GM12878 (cell line): ENCODE results near the gene ORAI1. TPM values are rescaled to one million over a fixed set of nuclear protein-coding genes. Genes with fewer than 3 reads are reported as not detected.

ENCODE experiments used
- ATAC-seq: fragments of 200-7000 bp; cut with Tn5 transposase; 3 replicates; pipeline ENCODE4 v1.9.1; 2020; ENCODE audit warnings: mild to moderate bottlenecking, moderate library complexity
- BruUV-seq: library from RNA; stranded (reverse); fragments of 400-500 nt; replicated peaks from 2 replicates; lab custom pipeline; 2021; lab: Mats Ljungman, UMichigan
- CTCF ChIA-PET: fragments of 300-600 bp; sonication (Branson Sonifier 250); formaldehyde crosslinking; extraction: SDS; loops from one replicate; lab custom pipeline; 2021; ENCODE audit warnings: inconsistent platforms; lab: Yijun Ruan, JAX
- POLR2A ChIA-PET: fragments of 350-600 bp; formaldehyde crosslinking; extraction: SDS; loops from one replicate; lab custom pipeline; 2021; ENCODE audit warnings: inconsistent platforms; lab: Charles Lee
- RAD21 ChIA-PET: fragments of 300-600 bp; sonication (Branson Sonifier 250); formaldehyde crosslinking; loops from one replicate; lab custom pipeline; 2023; ENCODE audit warnings: antibody characterized with exemption; ENCODE audit not compliant: unreplicated experiment; lab: Charles Lee
- SMC1A ChIA-PET: fragments of 300-600 bp; sonication (Branson Sonifier 250); formaldehyde crosslinking; loops from one replicate; lab custom pipeline; 2023; ENCODE audit not compliant: unreplicated experiment, uncharacterized antibody; lab: Charles Lee
- DNase-seq: peaks from one replicate; pipeline ENCODE4 v3.0.0-alpha.2; 2011; ENCODE audit warnings: low read depth, low spot score
- FAIRE-seq: peaks from 3 replicates; lab custom pipeline; 2011; peaks lifted over from hg19 to GRCh38; lab: Jason Lieb, UNC
- H2AFZ ChIP-seq: 2 replicates; pipeline ENCODE4 v1.6.0; 2011; ENCODE audit warnings: low read depth, low read length, control low read depth; ENCODE audit not compliant: control insufficient read depth
- H3K27ac ChIP-seq: 2 replicates; pipeline ENCODE4 v1.5.1; 2011; ENCODE audit warnings: control low read depth; ENCODE audit not compliant: control insufficient read depth, insufficient read depth
- H3K27me3 ChIP-seq, 2 experiments: replicated peaks in 1 of 2; 2 replicates each; pipeline versions ENCODE4 v1.6.0 to v1.6.1; 2011; ENCODE audit warnings: low read length in 1 of 2; ENCODE audit not compliant: control insufficient read depth in 2 of 2, insufficient read depth in 2 of 2
- H3K36me3 ChIP-seq, 2 experiments: 2 replicates each; pipeline ENCODE4 v1.5.1; 2011; ENCODE audit warnings: low read length in 1 of 2; ENCODE audit not compliant: control insufficient read depth in 2 of 2, insufficient read depth in 2 of 2
- H3K4me1 ChIP-seq: 2 replicates; pipeline ENCODE4 v1.6.1; 2011; ENCODE audit warnings: mild to moderate bottlenecking, low read length, moderate library complexity, mixed read lengths; ENCODE audit not compliant: control insufficient read depth, insufficient read depth
- H3K4me2 ChIP-seq: 2 replicates; pipeline ENCODE4 v1.6.0; 2011; ENCODE audit warnings: control low read depth; ENCODE audit not compliant: control insufficient read depth, insufficient read depth
- H3K4me3 ChIP-seq: fragments of 200-600 bp; sonication (generic); 2 replicates; pipeline ENCODE4 v1.5.1; 2016
- H3K79me2 ChIP-seq: 2 replicates; pipeline ENCODE4 v1.6.0; 2011; ENCODE audit warnings: low read length; ENCODE audit not compliant: control insufficient read depth, insufficient read depth
- H3K9ac ChIP-seq: 2 replicates; pipeline ENCODE4 v1.8.0; 2011; ENCODE audit warnings: low read length, control low read depth, mixed read lengths; ENCODE audit not compliant: control insufficient read depth, insufficient read depth
- H3K9me3 ChIP-seq: replicated peaks from 3 replicates; pipeline ENCODE4 v1.5.1; 2011; ENCODE audit warnings: mild to moderate bottlenecking, low read length; ENCODE audit not compliant: control insufficient read depth, insufficient read depth
- H4K20me1 ChIP-seq: 2 replicates; pipeline ENCODE4 v1.6.0; 2011; ENCODE audit not compliant: control insufficient read depth, insufficient read depth
- CBX5 ChIP-seq: sonication (generic); IDR thresholded peaks from 2 replicates; pipeline ENCODE4 v1.6.1; 2016; ENCODE audit warnings: low read depth, moderate library complexity, mild to moderate bottlenecking, inconsistent platforms
- CEBPB ChIP-seq, 2 experiments: fragments of 150-350 bp in 1 of 2; IDR thresholded peaks; 2 replicates each; pipeline ENCODE4 v1.6.1; 2012 to 2014; ENCODE audit warnings: low read depth in 2 of 2, low read length in 2 of 2, borderline replicate concordance in 1 of 2, inconsistent platforms in 1 of 2
- CHD1 ChIP-seq: IDR thresholded peaks from 2 replicates; pipeline ENCODE4 v1.6.1; 2012; ENCODE audit warnings: low read depth, low read length, improper control_type of control experiment
- EED ChIP-seq: sonication (generic); IDR thresholded peaks from 2 replicates; pipeline ENCODE4 v1.6.1; 2016; ENCODE audit warnings: antibody characterized with exemption, low read depth
- ESRRA ChIP-seq: IDR thresholded peaks from 2 replicates; pipeline ENCODE4 v1.6.1; 2012; ENCODE audit warnings: mild to moderate bottlenecking, low read length, improper control_type of control experiment
- HDAC2 ChIP-seq: fragments of 200-600 bp; sonication (generic); IDR thresholded peaks from 2 replicates; pipeline ENCODE4 v1.6.1; 2017
- SMAD5 ChIP-seq: IDR thresholded peaks from 2 replicates; pipeline ENCODE4 v1.6.1; 2016; ENCODE audit warnings: antibody characterized with exemption, low read depth
- YBX1 ChIP-seq: fragments of 450-650 bp; IDR thresholded peaks from 2 replicates; pipeline ENCODE4 v1.6.1; 2016; ENCODE audit warnings: antibody characterized with exemption
- ZNF24 ChIP-seq: fragments of 450-650 bp; IDR thresholded peaks from 2 replicates; pipeline ENCODE4 v1.6.1; 2017; ENCODE audit warnings: antibody characterized with exemption, mild to moderate bottlenecking
- WGBS: methylation state at CpG from one replicate; pipeline ENCODE4 v1.1.6; 2016; ENCODE audit warnings: low lambda C conversion rate; ENCODE audit not compliant: insufficient replicate concordance, insufficient coverage; ENCODE audit errors: missing lambda C conversion rate; 5-methylcytosine and 5-hydroxymethylcytosine counted together
- in situ Hi-C: fragments of 300-500 bp; cut with MboI; formaldehyde crosslinking; loops from 9 replicates; pipeline ENCODE4 v1.14.3; 2018; ENCODE audit warnings: mixed read lengths
- intact Hi-C: fragments of 100-400 bp; cut with micrococcal nuclease; formaldehyde crosslinking; loops from one replicate; pipeline ENCODE4 v1.14.2; 2022; ENCODE audit not compliant: unreplicated experiment
- polyA plus RNA-seq, 11 experiments: library from polyadenylated mRNA; depleted of rRNA in 4 of 11; unstranded in 6 of 11; stranded (reverse) in 5 of 11; fragments of >200 nt; fragmentation: Nextera tagmentation in 4 of 11; fragmentation: Illumina TruSeq in 1 of 11; extraction: Ambion mirVana in 4 of 11; extraction: Trizol in 1 of 11; gene quantifications; 1 replicate in 1 of 11; 2 replicates in 10 of 11; pipeline versions ENCODE4 v1.2.1 to v1.2.3, GENCODE V29; 2011 to 2016; ENCODE audit warnings: inconsistent platforms in 2 of 11, missing spikeins in 2 of 11, low read depth in 1 of 11
- total RNA-seq, 4 experiments: library from RNA; depleted of rRNA in 3 of 4; stranded (reverse); fragments of >200 nt in 3 of 4; fragmentation: Illumina TruSeq in 1 of 4; extraction: Trizol in 1 of 4; gene quantifications; 2 replicates each; pipeline versions ENCODE4 v1.2.1 to v1.2.3, GENCODE V29; 2013 to 2021
- TF ChIP-seq, protein P1 (sequence below): IDR thresholded peaks from 2 replicates; pipeline ENCODE4 v1.6.1; 2011; ENCODE audit warnings: borderline replicate concordance, low read depth, mild to moderate bottlenecking, moderate library complexity, low read length; ENCODE audit not compliant: insufficient read depth, poor library complexity, severe bottlenecking

The ORAI1 gene
- total and polyA plus RNA-seq, 10 of the 15 experiments (the other 5 are each of a cell fraction or from before 2014, with no cell fraction given) = 5.5 to 33.1 (median 11.8) TPM

GRCh38 chr12:121596526-121596925 is 29.8 kb upstream of the ORAI1 start (continued):
- TF ChIP-seq, protein P1, sequence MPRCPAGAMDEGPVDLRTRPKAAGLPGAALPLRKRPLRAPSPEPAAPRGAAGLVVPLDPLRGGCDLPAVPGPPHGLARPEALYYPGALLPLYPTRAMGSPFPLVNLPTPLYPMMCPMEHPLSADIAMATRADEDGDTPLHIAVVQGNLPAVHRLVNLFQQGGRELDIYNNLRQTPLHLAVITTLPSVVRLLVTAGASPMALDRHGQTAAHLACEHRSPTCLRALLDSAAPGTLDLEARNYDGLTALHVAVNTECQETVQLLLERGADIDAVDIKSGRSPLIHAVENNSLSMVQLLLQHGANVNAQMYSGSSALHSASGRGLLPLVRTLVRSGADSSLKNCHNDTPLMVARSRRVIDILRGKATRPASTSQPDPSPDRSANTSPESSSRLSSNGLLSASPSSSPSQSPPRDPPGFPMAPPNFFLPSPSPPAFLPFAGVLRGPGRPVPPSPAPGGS = no peak
- TF ChIP-seq CBX5 (no peak), YBX1 (no peak), ESRRA (no peak)
- TF ChIP-seq, all 136 proteins: peak for 0

- H3K9me3 ChIP-seq = no peaks in the 10 kb centered on the region
- ChIA-PET RAD21 (no interaction called here), CTCF (interaction anchor here (0.5 to 1.6 kb wide), 3 partner anchors 9 to 49 kb away, joined by 3 to 4 read pairs (median 4); no protein-coding TSS in a partner anchor), SMC1A (interaction anchor here (0.7 to 1.1 kb wide), 4 partner anchors 10 to 78 kb away, joined by 3 to 5 read pairs (median 3); no protein-coding TSS in a partner anchor), POLR2A (interaction anchor here (1.0 kb wide), 1 partner anchor 11 kb away, joined by 5 read pairs; no protein-coding TSS in a partner anchor)
- H4K20me1 ChIP-seq = no peaks in the 10 kb centered on the region
- no peaks in the 10 kb centered on the region for H3K79me2 ChIP-seq
- TF ChIP-seq ZNF24 (no peak), CHD1 (no peak), EED (no peak), CEBPB (IDR thresholded peaks at IDR 0.05; ENCODE audit: borderline replicate concordance in 1 of 2, low read depth in 2 of 2, low read length in 2 of 2) (no peak), HDAC2 (no peak), SMAD5 (no peak)
- H3K36me3 ChIP-seq = no peaks in the 10 kb centered on the region
- no peak overlapping the region for H3K4me2 ChIP-seq
- FAIRE-seq = no peak
- no peak overlapping the region for H2AFZ ChIP-seq
- no peaks in the 10 kb centered on the region for H3K27me3 ChIP-seq
- in situ Hi-C loops = no loop called here
- intact Hi-C loops = no loop called here
- H3K27ac ChIP-seq = no peak overlapping the region
- H3K4me3 ChIP-seq = no peak overlapping the region
- ATAC-seq = no peak
- BruUV-seq = no TSS peak
- H3K9ac ChIP-seq = no peak overlapping the region
- WGBS = 72% methylated on average over 6 of the region's 6 CpGs
- no peak for DNase-seq
- H3K4me1 ChIP-seq = no peaks in the 10 kb centered on the region
Observed at GRCh38 chr12:121600702-121601336, 25.5 kb upstream of the ORAI1 start.
